Measurements from ENCODE around the gene LAMA1.

LAMA1 gene

DNA sequence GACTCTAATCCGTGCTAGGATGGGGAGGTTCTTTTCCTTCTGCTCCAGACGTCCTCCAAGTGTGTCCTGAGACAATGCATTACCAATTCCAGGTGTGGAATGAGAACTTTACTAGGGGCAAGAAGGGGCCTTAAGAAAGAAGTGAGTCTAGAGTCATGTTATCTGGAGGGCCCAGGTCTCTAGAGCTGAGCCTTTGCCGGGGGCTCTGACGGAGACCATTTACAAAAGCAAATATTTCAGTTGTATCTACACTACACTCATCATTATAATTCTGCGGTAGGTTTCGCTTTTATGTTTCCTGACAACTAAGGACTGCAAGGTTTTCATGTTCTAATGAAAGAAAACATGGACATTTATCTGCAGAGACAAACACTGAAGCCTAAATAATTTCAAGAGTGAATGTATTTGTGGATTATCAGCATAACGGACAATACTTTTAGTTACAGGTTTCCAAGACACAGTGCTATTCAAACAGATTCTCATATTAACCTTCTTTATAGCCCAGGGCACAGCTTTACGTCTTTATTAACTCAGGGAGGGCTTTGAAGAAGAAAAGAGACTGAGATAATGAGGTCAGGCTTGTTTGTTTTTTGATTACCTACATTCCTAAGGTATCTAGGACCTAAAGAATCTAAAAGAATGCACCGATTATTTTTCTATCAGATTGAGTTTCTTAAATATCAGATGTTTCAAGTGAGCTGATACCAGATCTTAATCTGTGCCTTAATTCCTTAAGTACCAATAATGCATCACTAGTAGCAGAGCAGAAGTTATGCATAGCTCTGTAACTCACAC is 15.0 kb upstream of the LAMA1 start:
- no peak overlapping the region for H3K27ac Mint-ChIP-seq
- no peaks in the 10 kb centered on the region for H3K4me1 Mint-ChIP-seq (ENCODE audit: low read depth)
- no peak overlapping the region for H3K4me3 Mint-ChIP-seq
- H3K36me3 Mint-ChIP-seq (ENCODE audit: low read depth) = no peaks in the 10 kb centered on the region
- H3K9me3 Mint-ChIP-seq = peaks cover 10% of the 10 kb centered on the region
- H3K27me3 Mint-ChIP-seq (ENCODE audit: low read depth) = no peaks in the 10 kb centered on the region

- H3K4me1 Mint-ChIP-seq (ENCODE audit: low read depth) = no peaks in the 10 kb centered on the region
- H3K4me3 Mint-ChIP-seq = no peak overlapping the region
- peaks cover 13% of the 10 kb centered on the region for H3K27me3 Mint-ChIP-seq (ENCODE audit: low read depth)
- H3K9me3 Mint-ChIP-seq = peaks cover 4% of the 10 kb centered on the region
- H3K36me3 Mint-ChIP-seq (ENCODE audit: low read depth) = no peaks in the 10 kb centered on the region
- no peak overlapping the region for H3K27ac Mint-ChIP-seq
Observed at GRCh38 chr18:7122376-7122775, 4.8 kb upstream of the LAMA1 start.

DNA sequence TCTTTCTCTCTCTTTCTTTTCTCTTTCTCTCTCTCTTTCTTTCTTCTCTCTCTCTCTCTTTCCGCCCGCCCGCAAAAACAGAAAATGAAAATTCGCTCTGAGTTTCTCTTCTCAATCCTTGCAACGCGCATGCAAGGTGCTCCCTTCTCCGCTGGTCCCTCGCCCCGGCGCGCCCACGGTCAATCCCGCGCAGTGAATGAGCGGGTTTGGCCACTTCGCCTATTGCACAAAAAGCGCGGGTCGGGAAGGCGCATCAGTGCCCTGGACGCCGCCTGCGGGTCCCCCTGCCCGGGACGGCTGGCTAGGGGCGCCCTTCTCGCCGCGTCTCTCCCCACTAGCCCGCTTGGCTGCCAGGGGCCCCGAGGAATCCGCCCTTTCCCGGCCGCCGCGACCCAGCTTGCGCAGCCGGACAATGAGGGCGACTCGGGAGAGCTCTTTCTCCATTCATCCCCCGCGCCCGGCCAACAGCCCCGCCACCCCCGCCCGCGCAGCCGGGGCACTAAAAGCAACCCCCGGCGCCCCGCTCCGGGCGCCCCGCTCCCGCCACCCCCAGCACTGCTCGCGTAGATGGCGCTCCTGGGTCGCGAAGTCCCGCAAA is 706 bp downstream of the LAMA1 start:
- no peaks in the 10 kb centered on the region for H3K9me3 Mint-ChIP-seq
- no peaks in the 10 kb centered on the region for H3K36me3 Mint-ChIP-seq (ENCODE audit: low read depth)
- no peak overlapping the region for H3K27ac Mint-ChIP-seq
- peak overlapping the region; percentile 41 for H3K4me3 Mint-ChIP-seq
- no peaks in the 10 kb centered on the region for H3K4me1 Mint-ChIP-seq (ENCODE audit: low read depth)
- H3K27me3 Mint-ChIP-seq (ENCODE audit: low read depth) = peaks cover 38% of the 10 kb centered on the region

DNA sequence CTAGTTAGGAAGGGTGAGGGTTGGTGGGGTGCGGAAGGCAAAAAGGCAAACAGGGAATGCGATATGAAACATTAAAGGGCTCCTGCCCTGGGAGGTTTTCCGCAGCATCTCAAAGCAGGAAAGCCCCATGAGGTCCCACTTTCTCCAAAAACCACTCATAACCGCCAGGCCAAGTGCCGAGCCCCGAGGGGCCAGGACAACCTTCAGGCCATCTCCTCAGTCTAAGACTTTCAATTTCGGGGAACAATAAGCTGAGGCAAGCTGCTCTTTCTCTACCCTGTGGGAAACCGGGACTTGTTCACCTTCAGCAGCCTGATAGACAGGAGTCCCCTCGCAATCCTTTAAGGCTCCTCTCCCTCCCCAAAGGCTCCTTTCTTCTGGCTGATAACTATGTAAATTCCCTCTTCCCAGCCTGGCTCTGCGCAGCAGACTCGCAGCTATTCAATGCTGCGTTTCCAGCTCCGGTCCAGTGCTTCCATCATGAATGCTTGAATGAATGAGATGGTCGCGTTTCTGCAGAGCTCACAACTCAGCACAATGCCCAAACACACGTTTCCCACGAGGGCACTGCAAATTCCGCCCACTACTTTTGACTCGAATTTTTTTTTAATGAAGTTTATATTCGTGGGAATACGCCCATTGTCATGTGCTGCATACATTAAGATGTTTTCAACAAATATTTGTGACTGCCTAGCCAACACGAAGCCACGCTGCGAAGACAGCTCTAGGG is 1.4 kb downstream of the LAMA1 start:
- Mint-ChIP-seq H3K27me3 (ENCODE audit: low read depth) (peaks cover 38% of the 10 kb centered on the region), H3K36me3 (ENCODE audit: low read depth) (no peaks in the 10 kb centered on the region), H3K27ac (no peak overlapping the region), H3K9me3 (no peaks in the 10 kb centered on the region), H3K4me1 (ENCODE audit: low read depth) (no peaks in the 10 kb centered on the region), H3K4me3 (no peak overlapping the region)

DNA sequence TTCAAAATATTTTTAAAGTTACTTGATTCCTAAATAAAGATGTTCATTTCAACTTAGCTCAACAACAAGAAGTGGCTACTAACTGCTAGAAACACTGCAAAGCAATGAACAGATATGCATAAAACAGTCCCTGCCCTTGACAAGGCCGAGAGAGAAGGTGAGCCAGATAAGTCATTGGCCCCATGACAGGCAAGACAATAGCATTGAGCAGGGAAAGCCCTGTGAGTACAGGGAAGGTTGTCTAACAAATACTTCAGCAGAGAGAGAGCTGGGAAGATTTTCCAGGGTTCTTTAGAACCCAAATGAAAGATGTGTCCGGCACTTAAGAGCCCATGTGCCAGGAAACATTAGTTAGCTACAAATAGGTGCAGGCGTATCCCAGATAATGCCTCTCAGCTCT is 4.7 kb downstream of the LAMA1 start:
- H3K4me1 Mint-ChIP-seq (ENCODE audit: low read depth) = no peaks in the 10 kb centered on the region
- H3K27ac Mint-ChIP-seq = no peak overlapping the region
- H3K27me3 Mint-ChIP-seq (ENCODE audit: low read depth) = peaks cover 25% of the 10 kb centered on the region
- H3K4me3 Mint-ChIP-seq = no peak overlapping the region
- no peaks in the 10 kb centered on the region for H3K36me3 Mint-ChIP-seq (ENCODE audit: low read depth)
- no peaks in the 10 kb centered on the region for H3K9me3 Mint-ChIP-seq

DNA sequence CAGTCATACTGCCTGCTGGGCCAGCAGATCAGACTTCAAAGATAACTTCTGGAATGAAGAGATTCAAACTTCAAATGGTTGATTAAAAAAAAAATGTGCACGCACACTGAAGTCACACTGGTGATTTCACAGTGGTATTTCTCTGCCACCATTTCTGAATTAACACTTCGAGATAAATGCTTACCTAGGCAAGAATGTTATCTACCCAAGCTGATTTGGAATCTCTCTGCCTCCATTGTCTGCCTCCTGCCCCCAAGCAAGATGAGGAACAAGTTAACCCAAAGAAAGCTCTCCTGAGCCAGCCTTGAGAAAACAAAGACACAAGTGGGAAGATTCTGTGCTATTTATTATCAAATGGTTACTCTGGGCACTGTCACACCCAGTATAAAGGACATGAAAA is 6.5 kb downstream of the LAMA1 start:
- H3K27ac Mint-ChIP-seq = no peak overlapping the region
- H3K4me1 Mint-ChIP-seq (ENCODE audit: low read depth) = no peaks in the 10 kb centered on the region
- no peaks in the 10 kb centered on the region for H3K36me3 Mint-ChIP-seq (ENCODE audit: low read depth)
- H3K27me3 Mint-ChIP-seq (ENCODE audit: low read depth) = peaks cover 17% of the 10 kb centered on the region
- no peak overlapping the region for H3K4me3 Mint-ChIP-seq
- H3K9me3 Mint-ChIP-seq = no peaks in the 10 kb centered on the region

- Mint-ChIP-seq H3K4me1 (ENCODE audit: low read depth) (no peaks in the 10 kb centered on the region), H3K36me3 (ENCODE audit: low read depth) (no peaks in the 10 kb centered on the region), H3K27me3 (ENCODE audit: low read depth) (no peaks in the 10 kb centered on the region), H3K9me3 (peaks cover 4% of the 10 kb centered on the region), H3K27ac (no peak overlapping the region), H3K4me3 (no peak overlapping the region)
Observed at GRCh38 chr18:7105943-7106342, 11.7 kb downstream of the LAMA1 start.

- no peak overlapping the region for H3K4me3 Mint-ChIP-seq
- no peaks in the 10 kb centered on the region for H3K36me3 Mint-ChIP-seq (ENCODE audit: low read depth)
- no peaks in the 10 kb centered on the region for H3K4me1 Mint-ChIP-seq (ENCODE audit: low read depth)
- no peak overlapping the region for H3K27ac Mint-ChIP-seq
- peaks cover 4% of the 10 kb centered on the region for H3K9me3 Mint-ChIP-seq
- H3K27me3 Mint-ChIP-seq (ENCODE audit: low read depth) = no peaks in the 10 kb centered on the region
Observed at GRCh38 chr18:7105268-7105667, 12.3 kb downstream of the LAMA1 start.

GRCh38 chr18:7104649-7105048 is 12.9 kb downstream of the LAMA1 start:
- Mint-ChIP-seq H3K4me1 (ENCODE audit: low read depth) (no peaks in the 10 kb centered on the region), H3K27me3 (ENCODE audit: low read depth) (no peaks in the 10 kb centered on the region), H3K27ac (no peak overlapping the region), H3K36me3 (ENCODE audit: low read depth) (no peaks in the 10 kb centered on the region), H3K4me3 (no peak overlapping the region), H3K9me3 (peaks cover 4% of the 10 kb centered on the region)

- H3K27me3 Mint-ChIP-seq (ENCODE audit: low read depth) = no peaks in the 10 kb centered on the region
- H3K4me3 Mint-ChIP-seq = no peak overlapping the region
- H3K27ac Mint-ChIP-seq = no peak overlapping the region
- H3K36me3 Mint-ChIP-seq (ENCODE audit: low read depth) = no peaks in the 10 kb centered on the region
- H3K9me3 Mint-ChIP-seq = peaks cover 4% of the 10 kb centered on the region
- no peaks in the 10 kb centered on the region for H3K4me1 Mint-ChIP-seq (ENCODE audit: low read depth)
Observed at GRCh38 chr18:7102131-7102530, 15.5 kb downstream of the LAMA1 start.

GRCh38 chr18:7096838-7097237 is 20.8 kb downstream of the LAMA1 start:
- Mint-ChIP-seq H3K4me3 (no peak overlapping the region), H3K4me1 (ENCODE audit: low read depth) (no peaks in the 10 kb centered on the region), H3K27ac (no peak overlapping the region), H3K36me3 (ENCODE audit: low read depth) (no peaks in the 10 kb centered on the region), H3K9me3 (no peaks in the 10 kb centered on the region), H3K27me3 (ENCODE audit: low read depth) (no peaks in the 10 kb centered on the region)

GRCh38 chr18:7094427-7094826 is 23.2 kb downstream of the LAMA1 start:
- Mint-ChIP-seq H3K4me3 (no peak overlapping the region), H3K36me3 (ENCODE audit: low read depth) (no peaks in the 10 kb centered on the region), H3K27ac (no peak overlapping the region), H3K4me1 (ENCODE audit: low read depth) (no peaks in the 10 kb centered on the region), H3K9me3 (no peaks in the 10 kb centered on the region), H3K27me3 (ENCODE audit: low read depth) (no peaks in the 10 kb centered on the region)

- Mint-ChIP-seq H3K4me1 (ENCODE audit: low read depth) (no peaks in the 10 kb centered on the region), H3K9me3 (no peaks in the 10 kb centered on the region), H3K27me3 (ENCODE audit: low read depth) (no peaks in the 10 kb centered on the region), H3K36me3 (ENCODE audit: low read depth) (no peaks in the 10 kb centered on the region), H3K4me3 (no peak overlapping the region), H3K27ac (no peak overlapping the region)
Observed at GRCh38 chr18:7090771-7091170, 26.8 kb downstream of the LAMA1 start.

GRCh38 chr18:7089369-7089768 is 28.2 kb downstream of the LAMA1 start:
- Mint-ChIP-seq H3K4me1 (ENCODE audit: low read depth) (no peaks in the 10 kb centered on the region), H3K27ac (no peak overlapping the region), H3K9me3 (no peaks in the 10 kb centered on the region), H3K27me3 (ENCODE audit: low read depth) (no peaks in the 10 kb centered on the region), H3K4me3 (no peak overlapping the region), H3K36me3 (ENCODE audit: low read depth) (no peaks in the 10 kb centered on the region)
